CD4-positive, alpha-beta T cell treated with Interleukin-17A for 1 hour (primary cell): ENCODE data around the gene PLXNB3.

Experiments used
- DNase-seq: peaks from one replicate; pipeline ENCODE4 v3.0.0-alpha.2; 2020

PLXNB3 gene

GRCh38 chrX:153762626-153763173 lies 1.3 kb upstream of the PLXNB3 start:
- no peak for DNase-seq

GRCh38 chrX:153763298-153763932 lies 634 bp upstream of the PLXNB3 start:
- DNase-seq: no peak

GRCh38 chrX:153764786-153765137 lies 713 bp downstream of the PLXNB3 start:
- DNase-seq: no peak

- DNase-seq: no peak
Measured at GRCh38 chrX:153765138-153766079, 1.4 kb downstream of the PLXNB3 start.

GRCh38 chrX:153766098-153766817 lies 2.2 kb downstream of the PLXNB3 start:
- no peak for DNase-seq

- no peak for DNase-seq
Measured at GRCh38 chrX:153766871-153767673, 3.0 kb downstream of the PLXNB3 start.

- no peak for DNase-seq
Measured at GRCh38 chrX:153767674-153768055, 3.6 kb downstream of the PLXNB3 start.

- DNase-seq: no peak
Measured at GRCh38 chrX:153768311-153769157, 4.5 kb downstream of the PLXNB3 start.

GRCh38 chrX:153769158-153769864 lies 5.3 kb downstream of the PLXNB3 start:
- no peak for DNase-seq

- DNase-seq: no peak
Measured at GRCh38 chrX:153769865-153770600, 6.0 kb downstream of the PLXNB3 start.

- DNase-seq: no peak
Measured at GRCh38 chrX:153770601-153771414, 6.8 kb downstream of the PLXNB3 start.

- no peak for DNase-seq
Measured at GRCh38 chrX:153771415-153772315, 7.6 kb downstream of the PLXNB3 start.

GRCh38 chrX:153772316-153773217 lies 8.5 kb downstream of the PLXNB3 start:
- no peak for DNase-seq

GRCh38 chrX:153773218-153773611 lies 9.2 kb downstream of the PLXNB3 start:
- DNase-seq: no peak

GRCh38 chrX:153773741-153774575 lies 9.9 kb downstream of the PLXNB3 start:
- DNase-seq: no peak
